Measurements from ENCODE around the gene FLT1.

The FLT1 gene

DNA sequence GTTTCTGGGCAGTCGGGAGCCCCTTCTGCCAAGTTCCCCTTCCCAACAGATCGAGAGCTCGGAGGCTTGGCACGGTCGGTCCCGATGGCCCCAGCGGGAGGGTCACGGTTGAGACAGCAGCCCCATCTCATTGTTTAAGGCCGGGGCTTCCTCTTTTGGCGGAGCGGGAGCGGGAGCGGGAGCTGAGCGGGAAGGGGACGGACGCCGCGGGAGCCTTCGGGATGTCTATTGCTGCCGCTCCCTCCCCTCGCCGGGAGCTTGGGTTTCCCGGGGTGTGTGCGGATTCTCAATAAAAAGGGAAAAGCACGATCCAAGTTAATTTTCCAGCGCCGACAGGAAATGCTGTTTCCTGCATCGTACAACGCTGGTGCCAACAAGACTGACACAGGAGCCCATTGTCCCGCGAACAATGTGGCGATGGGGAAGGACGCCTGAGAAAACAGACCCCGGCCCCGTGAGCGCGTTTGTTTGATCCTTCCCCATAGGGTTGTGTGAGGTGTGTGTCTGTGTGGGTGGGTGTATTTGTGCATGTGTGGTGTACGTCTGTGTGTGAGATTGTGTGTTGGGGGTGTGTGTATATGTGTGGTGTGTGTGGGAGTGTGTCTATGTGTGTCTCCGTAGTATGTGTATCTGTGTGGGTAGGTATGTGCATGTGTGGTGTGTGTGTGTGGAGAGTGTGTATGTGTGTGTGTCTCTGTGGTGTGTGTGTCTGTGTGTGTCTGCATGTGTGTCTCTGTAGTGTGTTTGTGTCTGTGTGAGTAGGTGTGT lies 36.3 kb upstream of the FLT1 start:
- Histone ChIP-seq H3K9me3 (ENCODE audit: severe bottlenecking) (no peaks in the 10 kb centered on the region), H3K36me3 (no peaks in the 10 kb centered on the region), H3K27me3 (ENCODE audit: insufficient read depth, low read depth, severe bottlenecking) (no peaks in the 10 kb centered on the region), H3K4me3 (ENCODE audit: low read depth, low read length) (no peak overlapping the region), H3K27ac (no peak overlapping the region)
- TF ChIP-seq, protein P1, sequence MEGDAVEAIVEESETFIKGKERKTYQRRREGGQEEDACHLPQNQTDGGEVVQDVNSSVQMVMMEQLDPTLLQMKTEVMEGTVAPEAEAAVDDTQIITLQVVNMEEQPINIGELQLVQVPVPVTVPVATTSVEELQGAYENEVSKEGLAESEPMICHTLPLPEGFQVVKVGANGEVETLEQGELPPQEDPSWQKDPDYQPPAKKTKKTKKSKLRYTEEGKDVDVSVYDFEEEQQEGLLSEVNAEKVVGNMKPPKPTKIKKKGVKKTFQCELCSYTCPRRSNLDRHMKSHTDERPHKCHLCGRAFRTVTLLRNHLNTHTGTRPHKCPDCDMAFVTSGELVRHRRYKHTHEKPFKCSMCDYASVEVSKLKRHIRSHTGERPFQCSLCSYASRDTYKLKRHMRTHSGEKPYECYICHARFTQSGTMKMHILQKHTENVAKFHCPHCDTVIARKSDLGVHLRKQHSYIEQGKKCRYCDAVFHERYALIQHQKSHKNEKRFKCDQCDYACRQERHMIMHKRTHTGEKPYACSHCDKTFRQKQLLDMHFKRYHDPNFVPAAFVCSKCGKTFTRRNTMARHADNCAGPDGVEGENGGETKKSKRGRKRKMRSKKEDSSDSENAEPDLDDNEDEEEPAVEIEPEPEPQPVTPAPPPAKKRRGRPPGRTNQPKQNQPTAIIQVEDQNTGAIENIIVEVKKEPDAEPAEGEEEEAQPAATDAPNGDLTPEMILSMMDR (IDR thresholded peaks at IDR 0.05; ENCODE audit: low read depth, low read length), result no peak
- no peak for DNase-seq

GRCh38 chr13:28530729-28531076 lies 35.8 kb upstream of the FLT1 start:
- Histone ChIP-seq H3K36me3 (no peaks in the 10 kb centered on the region), H3K4me3 (ENCODE audit: low read depth, low read length) (no peak overlapping the region), H3K27me3 (ENCODE audit: insufficient read depth, low read depth, severe bottlenecking) (no peaks in the 10 kb centered on the region), H3K27ac (no peak overlapping the region), H3K9me3 (ENCODE audit: severe bottlenecking) (no peaks in the 10 kb centered on the region)
- TF ChIP-seq, protein P1 (IDR thresholded peaks at IDR 0.05; ENCODE audit: low read depth, low read length), result no peak
- DNase-seq, result no peak

DNA sequence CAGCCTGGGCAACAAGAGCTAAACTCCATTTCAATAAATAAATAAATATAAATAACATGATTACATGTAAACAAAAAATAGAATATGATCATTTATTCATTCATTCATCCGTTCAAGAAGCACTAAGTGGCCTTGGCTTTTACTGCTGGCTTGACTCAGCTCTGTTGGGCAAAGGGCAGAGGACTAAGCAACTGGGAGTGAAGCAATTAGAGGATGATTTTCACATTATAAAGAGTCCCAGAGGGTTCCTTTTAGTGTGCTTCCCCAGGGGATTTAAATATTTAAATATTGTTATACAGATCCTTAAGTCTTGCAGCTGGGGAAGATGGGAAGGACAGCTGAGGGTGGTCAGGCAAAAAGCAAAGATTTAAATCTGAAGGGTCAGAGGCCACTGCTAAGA lies 34.9 kb upstream of the FLT1 start:
- no peak for DNase-seq
- TF ChIP-seq, protein P1 (IDR thresholded peaks at IDR 0.05; ENCODE audit: low read depth, low read length), result no peak
- no peaks in the 10 kb centered on the region for H3K36me3 ChIP-seq
- H3K27ac ChIP-seq, result no peak overlapping the region
- H3K4me3 ChIP-seq (ENCODE audit: low read depth, low read length), result no peak overlapping the region
- H3K27me3 ChIP-seq (ENCODE audit: insufficient read depth, low read depth, severe bottlenecking), result no peaks in the 10 kb centered on the region
- H3K9me3 ChIP-seq (ENCODE audit: severe bottlenecking), result no peaks in the 10 kb centered on the region

- DNase-seq, result no peak
- H3K27me3 ChIP-seq (ENCODE audit: insufficient read depth, low read depth, severe bottlenecking), result no peaks in the 10 kb centered on the region
- H3K27ac ChIP-seq, result no peak overlapping the region
- no peaks in the 10 kb centered on the region for H3K36me3 ChIP-seq
- H3K9me3 ChIP-seq (ENCODE audit: severe bottlenecking), result no peaks in the 10 kb centered on the region
- TF ChIP-seq, protein P1 (IDR thresholded peaks at IDR 0.05; ENCODE audit: low read depth, low read length), result no peak
- H3K4me3 ChIP-seq (ENCODE audit: low read depth, low read length), result no peak overlapping the region
These were observed 33.9 kb upstream of the FLT1 start for GRCh38 chr13:28528848-28529247.

DNA sequence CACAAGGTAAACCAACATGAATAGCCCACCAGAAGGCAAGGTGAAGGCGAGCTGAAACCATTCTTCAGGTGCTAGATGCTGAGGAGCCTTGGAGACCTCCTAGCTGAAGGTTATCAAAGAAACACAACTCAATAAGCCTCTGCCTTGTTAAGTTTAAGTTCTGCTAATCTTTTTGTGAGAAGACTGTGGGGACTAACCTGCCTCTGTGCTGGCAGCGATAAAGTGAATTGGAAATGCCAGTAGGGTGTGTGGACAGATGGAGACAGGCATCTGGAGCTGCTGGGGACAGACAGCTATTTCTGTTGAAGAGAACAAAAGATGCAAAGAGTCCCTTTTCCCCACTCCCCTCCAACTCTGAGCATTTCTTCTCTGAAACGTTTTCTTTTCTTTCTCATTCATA lies 33.5 kb upstream of the FLT1 start:
- Histone ChIP-seq H3K27me3 (ENCODE audit: insufficient read depth, low read depth, severe bottlenecking) (no peaks in the 10 kb centered on the region), H3K36me3 (no peaks in the 10 kb centered on the region), H3K4me3 (ENCODE audit: low read depth, low read length) (no peak overlapping the region), H3K27ac (no peak overlapping the region), H3K9me3 (ENCODE audit: severe bottlenecking) (no peaks in the 10 kb centered on the region)
- DNase-seq, result no peak
- TF ChIP-seq, protein P1 (IDR thresholded peaks at IDR 0.05; ENCODE audit: low read depth, low read length), result no peak

DNA sequence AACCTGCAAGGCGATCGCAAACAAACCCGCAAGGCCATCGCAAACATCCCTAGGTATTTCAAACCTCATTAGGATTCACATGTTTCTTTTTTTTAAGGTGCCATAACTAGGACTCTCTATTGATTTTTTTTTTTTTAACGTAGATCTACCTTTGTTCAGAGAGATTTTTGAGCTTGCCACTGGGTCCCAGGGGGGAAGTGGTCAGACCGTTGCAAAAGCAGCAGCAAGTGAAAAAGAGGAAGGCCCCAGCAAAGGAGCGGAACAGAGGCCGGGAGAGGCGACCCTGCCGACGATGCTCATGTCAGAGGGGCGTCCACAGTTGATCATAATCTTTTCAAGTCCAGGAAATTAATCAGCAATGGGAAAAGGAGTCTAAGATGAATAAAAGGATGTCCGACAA lies 32.7 kb upstream of the FLT1 start:
- TF ChIP-seq, protein P1 (IDR thresholded peaks at IDR 0.05; ENCODE audit: low read depth, low read length), result no peak
- no peak for DNase-seq
- no peak overlapping the region for H3K4me3 ChIP-seq (ENCODE audit: low read depth, low read length)

More for the DNA sequence above, 32.7 kb upstream of the FLT1 start:
- no peak overlapping the region for H3K27ac ChIP-seq
- no peaks in the 10 kb centered on the region for H3K27me3 ChIP-seq (ENCODE audit: insufficient read depth, low read depth, severe bottlenecking)
- no peaks in the 10 kb centered on the region for H3K36me3 ChIP-seq
- H3K9me3 ChIP-seq (ENCODE audit: severe bottlenecking), result no peaks in the 10 kb centered on the region

Data from WERI-Rb-1 (cell line).